NOMO-1 (cell line): ENCODE results near the gene CRHR2.
"Not testable (repeated sequence)": the region's sequence is repeated elsewhere in the genome, so short reads cannot be mapped to it uniquely, and the experiment has no call there.

ENCODE experiments used
- DNase-seq, 2 experiments: peaks; one replicate each; lab custom pipeline; 2025; ENCODE audit not compliant: unreplicated experiment in 2 of 2; lab: John Stamatoyannopoulos, UW

Gene CRHR2

DNA sequence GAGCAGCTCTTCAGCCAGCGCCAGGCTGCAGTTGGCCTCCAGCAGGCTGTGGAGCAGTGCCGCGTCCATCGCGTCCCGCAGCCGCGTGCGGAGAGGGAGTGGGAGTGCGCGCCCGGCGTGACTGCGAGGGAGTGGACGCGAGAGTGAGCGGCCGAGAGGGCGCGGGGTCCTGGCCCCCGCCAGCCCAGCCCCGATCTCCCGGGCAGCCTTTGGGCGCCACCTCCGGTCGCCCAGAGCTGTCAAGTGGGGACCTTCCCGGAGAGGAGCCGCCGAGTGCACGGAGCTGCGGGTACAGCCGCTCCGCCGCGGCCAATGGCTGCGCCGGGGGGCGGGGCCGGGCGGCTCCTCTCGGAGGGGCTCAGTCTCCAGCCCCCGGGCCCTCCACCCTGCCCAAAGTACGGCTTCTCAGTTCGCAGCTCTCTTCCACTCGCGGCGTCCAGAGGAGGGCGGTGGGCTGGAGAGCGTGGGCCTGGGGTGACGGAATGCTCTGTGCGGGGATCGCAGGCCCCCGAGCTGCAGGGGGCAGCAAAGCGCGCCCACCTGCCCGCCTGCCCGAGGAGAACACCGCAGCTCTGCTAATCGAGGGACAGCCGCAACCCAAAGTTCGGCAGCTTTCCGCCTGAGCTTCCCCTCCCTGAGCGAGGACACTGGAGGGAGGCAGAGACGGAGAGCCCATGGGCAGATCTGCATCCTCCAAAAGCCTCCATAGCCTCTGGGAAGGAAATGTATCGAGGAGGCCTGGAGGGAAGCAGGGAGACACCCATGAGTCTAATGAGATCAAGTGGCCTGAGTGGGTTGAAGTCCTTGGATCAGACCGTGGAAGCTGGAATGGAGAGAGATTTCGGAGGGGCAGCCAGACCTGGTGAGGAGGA, at the start of gene CRHR2:
Gene CRHR2, minus strand, starts transcription at position 245 of the 872 bp plus-strand sequence. Its CDS starts 176 bp downstream, at position 69.
- DNase-seq = no peak

DNA sequence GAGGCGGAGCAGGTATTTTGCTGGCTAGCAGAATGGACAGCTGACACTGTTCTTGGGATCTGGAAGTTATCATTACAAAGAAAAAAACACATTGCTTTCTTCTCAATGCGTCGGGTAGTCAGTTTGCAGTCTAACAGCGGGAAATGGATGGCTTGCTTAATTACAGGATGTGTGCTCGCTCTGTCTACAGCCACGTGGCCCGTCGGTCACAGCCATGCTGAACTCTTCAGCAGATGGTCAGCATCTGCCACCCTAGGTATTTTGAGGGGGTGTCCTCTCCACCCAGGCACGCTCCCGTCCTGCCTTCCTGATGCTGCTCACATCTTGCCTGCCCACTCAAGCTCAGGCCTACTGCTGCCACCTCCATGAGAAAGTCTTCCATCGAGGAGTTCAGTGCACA, 49.3 kb upstream of the CRHR2 start:
- no peak for DNase-seq

DNA sequence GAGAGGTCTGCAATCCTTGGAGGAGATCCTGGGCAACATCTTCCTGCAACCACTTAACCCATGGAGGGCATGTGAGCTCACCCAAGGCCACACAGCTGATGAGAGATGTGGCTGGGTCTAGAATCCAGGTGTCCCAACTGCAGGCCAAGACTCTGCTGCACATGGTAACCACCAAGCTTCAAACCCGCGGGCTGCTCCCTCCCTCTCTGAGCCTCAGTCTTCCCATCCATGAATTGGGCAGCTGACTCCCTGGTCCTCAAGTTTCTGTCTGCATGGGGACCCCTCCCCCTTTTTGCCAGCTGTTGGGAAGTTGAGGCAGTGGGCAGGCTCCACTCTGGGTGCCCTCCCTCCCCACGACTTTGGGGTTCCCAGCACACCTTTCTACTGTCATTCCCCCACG, 48.7 kb upstream of the CRHR2 start:
- DNase-seq = no peak

DNA sequence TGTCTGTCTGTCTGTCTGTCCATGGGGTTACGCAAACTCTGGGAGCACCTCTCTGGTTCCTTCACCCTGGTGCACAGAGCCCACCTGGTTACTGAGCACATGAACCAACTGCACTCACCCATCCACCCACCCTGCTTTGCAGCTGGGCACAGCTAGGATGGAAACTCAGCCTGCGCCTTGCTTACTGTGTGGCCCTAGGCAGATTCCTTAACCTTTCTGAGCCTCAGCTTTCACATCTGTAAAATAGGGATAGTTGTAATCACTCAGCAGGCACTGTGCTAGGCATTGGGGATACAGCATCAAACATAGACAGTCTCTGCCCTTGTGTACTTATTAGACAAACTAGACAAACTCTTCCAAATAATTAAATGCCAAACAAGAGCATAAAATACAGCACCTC, 47.8 kb upstream of the CRHR2 start:
- DNase-seq = no peak

DNA sequence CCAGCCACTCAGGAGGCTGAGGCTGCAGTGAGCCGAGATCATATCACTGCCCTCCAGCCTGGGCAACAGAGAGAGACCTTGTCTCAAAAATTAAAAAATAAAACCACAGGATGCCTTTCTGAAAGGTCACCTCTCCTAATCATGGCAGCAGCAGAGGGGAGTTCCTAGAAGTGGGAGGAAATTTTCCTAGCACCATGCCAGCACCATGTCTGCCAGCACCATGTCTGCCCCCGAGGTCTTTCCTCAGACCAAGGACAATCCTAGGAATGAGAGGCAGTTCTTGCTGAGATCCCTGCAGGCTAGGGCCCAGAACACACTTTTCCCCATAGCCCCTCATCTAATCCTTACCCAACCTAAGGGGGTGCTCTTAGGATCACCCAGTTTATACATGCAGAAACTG, 47.4 kb upstream of the CRHR2 start:
- DNase-seq = no peak

DNA sequence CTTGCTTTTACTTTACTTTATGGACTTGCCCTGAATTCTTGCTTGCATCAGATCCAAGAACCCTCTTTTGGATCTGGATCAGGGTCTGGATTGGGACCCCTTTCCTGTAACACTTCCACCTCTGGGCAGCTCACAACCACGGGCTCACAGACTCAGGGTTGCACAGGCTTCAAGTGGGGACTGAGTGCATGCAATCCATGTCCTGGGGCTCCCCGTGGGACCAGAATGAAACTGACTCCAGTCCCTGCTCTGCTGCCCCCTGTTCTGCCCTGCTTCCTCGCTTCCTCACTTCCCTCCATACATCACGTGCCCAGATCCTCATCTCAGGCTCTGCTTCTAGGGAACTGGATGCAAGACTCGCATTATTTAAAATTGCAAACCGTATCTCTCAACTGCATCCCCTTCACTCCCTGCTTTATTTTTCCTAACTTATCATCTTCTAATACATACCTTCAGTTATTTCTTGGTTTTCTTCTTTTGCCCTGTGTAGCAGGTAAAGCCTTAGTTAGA, 46.4 kb upstream of the CRHR2 start:
- DNase-seq = no peak

DNA sequence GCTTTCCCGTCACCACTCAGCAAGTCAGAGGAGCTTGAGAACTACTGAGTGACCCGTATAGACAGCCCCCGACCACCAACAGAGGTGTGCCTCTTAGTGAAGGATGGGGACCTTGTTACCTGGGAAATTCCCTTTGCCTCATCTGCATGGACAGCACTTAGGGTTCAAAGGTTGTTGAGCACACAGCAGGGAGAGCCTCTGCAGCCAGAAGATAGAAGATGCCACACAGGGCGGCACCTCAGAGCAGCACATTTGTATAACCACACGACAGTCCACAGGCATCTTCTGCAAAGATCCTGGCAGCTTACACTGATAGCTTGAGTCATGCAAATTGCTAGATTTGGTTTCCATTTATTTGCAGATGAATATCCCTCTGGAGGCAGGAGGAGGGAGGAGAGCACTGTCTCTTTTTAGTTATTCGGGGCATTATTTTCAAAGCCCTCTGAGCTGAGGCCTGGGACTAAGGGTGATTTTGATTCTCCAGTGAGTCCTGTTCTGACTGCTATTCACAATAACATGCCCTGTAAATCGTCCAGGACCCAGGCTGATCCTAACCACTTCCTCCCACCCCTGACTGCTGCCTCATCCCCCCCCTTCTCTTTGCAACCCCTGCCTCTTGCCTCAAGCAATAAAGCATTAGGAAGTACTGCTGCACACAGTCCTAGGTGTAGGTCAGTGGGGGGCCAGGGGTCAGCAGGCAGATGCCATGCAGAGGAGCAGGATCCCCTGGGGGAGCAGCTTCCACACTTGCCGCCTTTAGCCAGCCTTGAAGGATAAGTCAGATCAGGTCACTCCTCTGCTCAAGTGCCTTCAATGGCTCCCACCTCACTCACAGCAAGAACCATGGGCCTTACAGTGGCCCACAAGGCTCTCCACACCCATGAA, 45.0 kb upstream of the CRHR2 start:
- DNase-seq = peak; percentile 59 to 70

DNA sequence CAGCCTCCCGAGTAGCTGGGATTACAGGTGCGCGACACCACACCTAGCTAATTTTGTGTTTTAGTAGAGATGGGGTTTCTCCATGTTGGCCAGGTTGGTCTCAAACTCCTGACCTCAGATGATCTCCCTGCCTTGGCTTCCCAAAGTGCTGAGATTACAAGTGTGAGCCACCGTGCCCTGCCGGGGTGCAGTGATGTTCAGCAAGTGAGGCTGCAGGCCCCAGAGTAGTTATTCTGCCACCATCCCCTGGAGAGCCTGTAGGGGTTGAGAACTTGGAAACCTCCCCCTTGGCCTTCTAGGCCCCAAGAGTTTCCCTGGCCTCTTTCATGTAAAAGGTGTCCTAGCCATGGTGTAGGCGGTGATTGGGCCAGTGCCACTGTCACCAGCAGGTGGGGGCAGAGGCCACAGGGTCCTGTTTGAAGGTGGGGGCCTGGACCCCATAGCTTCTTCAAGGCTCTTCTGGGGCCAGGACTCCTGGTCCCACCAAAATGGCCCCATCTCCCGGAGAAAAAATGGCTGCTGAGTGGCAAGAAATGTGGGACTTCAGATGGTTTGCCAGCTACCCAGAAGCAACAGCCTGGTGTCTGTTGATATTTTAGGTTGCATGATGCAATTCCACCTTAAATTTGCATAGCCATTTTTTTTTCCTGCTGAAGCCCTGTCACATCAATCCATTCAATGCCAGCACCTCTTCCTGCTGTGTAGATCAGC, 44.2 kb upstream of the CRHR2 start:
- no peak for DNase-seq

DNA sequence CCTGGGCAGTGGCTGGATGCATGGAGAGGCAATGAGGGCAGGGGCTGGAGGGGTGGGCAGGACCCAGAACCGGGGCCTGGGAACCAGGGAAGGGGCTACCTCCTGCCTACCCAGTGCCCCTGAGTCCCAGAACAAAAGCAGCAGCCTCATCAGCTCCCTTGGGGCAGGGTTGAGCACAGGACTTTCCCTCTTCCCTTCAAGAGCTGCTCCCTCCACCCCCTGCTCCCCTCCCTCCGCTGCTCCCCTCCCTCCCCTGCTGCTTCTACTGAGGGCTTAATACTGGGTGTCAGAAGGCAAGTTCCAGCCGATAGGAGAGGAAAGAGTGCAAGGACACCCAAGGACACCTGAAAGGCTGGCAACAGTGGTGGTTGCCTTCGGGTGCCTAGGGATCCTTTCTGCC, 41.5 kb upstream of the CRHR2 start:
- no peak for DNase-seq

DNA sequence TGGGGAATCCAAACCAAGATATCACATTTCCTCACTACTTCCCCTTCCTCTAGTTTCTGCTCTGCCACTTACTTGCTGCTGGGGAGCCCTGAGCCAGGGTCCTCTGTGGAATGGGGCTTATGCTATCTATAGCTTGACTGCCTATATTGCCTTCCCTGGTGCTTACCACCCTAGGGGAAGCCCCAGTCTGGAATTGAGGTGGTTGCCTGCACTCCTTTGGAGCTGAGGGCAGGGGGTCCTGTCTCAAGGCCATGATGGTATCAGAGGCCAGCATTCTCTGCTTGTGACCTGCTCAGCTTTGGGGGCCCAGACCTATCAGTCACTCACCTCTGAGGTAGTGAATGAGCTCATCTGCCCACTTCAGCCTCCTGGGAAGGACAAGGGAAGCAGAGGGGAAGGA, 40.4 kb upstream of the CRHR2 start:
- no peak for DNase-seq

DNA sequence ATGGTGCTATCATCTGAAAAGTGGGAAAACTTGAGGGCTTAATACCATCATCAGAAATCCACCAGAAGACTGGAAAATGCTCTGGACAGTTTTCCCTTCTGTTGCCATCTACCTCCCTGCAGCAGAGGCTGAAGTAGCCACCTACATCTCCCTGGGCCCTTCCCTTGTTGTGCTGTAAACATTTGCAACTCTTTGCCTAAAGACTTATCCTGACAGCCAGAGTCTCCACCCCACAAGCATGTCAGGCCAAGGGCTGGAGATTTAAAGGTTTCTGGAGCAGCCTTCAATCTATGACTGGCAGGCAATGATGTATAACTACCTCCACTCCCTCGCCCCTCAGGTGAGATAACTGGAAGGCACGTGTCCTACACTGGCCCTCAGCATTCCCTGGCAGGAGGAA, 39.9 kb upstream of the CRHR2 start:
- DNase-seq = no peak

DNA sequence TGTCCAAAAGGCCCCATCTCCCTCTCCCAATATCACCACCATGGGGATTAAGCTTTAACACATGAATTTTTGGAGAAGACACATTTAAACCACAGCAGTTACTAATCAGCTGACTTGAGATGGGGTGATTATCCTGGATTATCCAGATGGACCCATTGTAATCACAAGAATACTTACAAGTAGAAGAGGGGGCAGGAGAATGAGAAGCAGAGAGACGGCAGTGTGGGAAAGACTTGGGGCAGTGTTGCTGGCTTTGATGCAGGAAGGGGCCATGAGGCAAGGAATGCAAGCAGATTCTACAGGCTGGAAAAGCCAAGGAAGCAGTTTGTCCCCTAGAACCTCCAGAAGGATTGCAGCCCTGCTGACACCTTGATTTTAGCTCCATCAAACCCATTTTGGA, 39.0 kb upstream of the CRHR2 start:
- DNase-seq = no peak

DNA sequence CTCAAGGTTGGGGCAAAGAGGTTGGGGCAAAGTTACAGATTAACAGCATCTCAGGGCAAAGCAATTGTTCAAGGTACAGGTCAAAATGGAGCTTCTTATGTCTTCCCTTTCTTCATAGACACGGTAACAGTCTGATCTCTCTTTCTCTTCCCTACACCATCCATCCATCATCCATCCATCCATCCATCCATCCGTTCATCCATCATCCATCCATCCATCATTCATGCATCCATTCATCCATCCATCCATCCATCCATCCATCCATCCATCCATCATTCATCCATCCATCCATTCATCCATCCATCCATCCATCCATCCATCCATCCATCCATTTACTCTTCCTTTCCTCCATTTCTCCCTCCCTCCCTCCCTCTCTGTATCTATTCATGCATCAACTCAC, 37.2 kb upstream of the CRHR2 start:
- not testable (repeated sequence) for DNase-seq

DNA sequence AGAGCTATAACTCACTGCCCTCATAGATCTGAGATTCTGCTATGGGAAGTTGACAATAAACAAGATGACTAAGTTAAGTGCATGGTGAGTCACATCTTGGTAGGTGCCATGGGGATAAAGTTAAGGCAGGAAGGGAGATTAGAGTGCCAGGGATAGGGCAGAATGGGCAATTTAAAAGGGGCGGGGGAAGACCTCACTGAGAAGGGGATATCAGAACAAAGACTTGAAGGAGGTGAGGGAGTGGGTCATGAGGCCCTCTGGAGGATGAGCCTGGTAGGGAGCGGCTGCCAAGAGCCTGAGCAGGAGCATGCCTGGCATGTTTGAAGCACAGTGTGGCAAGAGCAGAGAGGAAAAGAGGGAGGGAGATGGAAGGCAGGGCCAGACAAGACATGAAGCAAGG, 34.9 kb upstream of the CRHR2 start:
- no peak for DNase-seq

DNA sequence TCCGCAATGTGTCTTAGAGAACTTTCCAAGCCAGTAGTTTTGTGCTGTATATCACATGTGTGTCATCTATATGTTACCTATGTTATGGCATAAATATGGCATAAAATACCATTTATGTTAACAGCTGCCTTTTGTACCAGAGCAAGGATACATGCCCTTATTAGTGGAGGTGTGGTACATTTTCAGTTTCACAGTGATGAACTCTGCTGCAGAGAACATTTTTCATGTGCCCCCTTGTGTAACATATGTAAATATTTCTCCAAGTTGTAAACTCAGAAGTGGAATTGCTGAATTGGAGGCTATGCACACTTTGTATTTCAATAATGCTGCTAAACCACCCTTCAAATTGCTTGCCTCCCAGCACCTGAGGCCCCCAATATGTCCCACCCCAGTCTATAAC, 31.9 kb upstream of the CRHR2 start:
- no peak for DNase-seq

DNA sequence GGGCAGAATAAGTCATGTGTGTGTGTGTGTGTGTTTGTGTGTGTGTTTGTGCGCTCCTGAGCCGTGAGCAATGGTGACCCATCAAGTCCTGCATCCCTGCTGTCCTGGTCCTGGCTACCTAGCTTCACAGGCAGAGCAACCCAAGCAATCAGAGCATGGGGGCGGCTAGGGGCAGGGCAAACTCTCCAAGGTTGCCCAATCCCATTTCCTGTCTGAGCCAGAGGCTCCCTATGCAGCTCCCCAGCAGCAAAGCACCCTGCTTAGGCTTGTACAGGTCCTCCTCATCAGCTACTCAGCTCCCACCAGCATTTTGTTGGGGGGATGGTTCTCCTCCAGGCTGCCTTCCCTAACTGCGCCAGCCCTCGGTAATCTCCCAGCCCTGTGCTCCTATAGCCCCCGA, 31.1 kb upstream of the CRHR2 start:
- DNase-seq = no peak

DNA sequence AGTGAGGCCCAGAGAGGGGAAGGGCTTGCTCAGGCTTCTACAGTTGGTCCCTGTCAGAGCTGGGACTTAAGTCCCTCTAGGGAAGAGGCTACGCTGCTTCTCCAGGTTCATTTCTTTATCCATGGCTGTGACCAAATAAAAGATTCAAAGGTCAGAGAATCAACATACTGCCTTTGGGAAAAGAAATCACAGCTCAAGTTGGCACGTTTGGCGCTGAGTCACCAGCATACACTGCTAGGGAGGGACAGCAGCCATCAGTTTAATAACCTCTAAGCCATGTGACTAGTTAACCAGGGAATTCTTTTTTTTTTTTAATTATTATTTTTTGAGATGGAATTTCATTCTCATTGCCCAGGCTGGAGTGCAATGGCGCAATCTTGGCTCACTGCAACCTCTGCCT, 28.4 kb upstream of the CRHR2 start:
- DNase-seq = no peak

DNA sequence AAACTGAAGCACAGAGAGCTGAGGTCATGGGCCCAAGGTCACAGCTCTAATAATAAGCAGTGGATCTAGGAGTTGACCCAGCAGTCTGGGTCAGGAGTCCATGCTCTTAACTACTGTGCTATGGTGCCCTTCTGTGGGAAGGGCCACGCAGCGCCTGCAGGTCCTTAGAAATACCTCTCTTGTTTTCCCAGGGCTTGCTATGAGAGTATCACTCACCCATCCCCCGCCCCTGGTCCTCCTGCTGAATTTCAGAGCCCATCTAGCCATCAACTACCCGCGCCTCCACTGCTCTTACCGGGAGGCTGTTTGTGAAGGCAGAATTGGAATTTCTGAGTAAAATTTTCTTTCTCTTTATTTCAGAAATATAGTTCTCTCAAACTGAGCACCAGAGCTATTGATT, 27.3 kb upstream of the CRHR2 start:
- no peak for DNase-seq

DNA sequence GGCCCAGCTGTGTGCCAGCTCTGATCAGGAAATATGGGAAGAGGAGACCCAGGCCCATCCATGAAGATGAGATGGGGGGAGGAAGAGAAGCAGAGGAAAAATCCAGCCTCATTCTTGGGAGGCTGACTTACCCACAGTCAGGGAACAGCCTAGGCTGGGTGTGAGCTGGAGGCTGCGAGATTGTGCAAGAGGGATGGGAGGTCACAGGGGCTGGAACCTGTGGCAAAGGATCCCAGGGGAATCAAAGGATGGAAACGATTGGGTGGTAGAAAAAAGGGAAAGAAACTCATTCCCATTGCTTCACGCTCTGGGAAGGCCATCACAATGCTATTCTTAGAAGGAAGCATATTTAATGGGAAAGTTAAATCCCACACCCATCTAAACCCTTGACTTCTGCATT, 26.7 kb upstream of the CRHR2 start:
- DNase-seq = no peak

DNA sequence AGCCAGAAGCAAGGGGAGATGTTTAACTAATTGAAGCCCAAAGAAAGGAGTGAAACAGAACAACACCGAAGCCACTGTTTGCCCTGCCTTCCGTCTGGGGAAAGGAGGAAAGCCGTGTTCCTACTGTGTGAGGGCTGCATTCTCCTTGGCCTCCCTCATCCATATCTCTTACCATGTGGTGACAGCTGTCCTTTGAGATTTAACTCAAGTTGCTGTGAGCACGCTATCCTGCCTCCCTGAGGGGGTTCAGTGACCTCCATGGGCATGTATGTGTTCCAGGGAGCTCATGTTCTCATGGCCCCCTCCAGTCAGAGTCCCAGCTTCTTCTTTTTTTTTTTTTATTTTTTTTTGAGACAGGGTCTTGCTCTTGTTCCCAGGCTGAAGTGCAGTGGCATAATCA, 26.2 kb upstream of the CRHR2 start:
- no peak for DNase-seq
